Suppressor macrophage treated with lipopolysaccharide for 4 hours (primary cell): ENCODE results near the gene ANKS1B.
A peak's percentile ranks its signal among the peaks of the same experiment; 100 is the strongest.

Source experiments
- DNase-seq: peaks from one replicate; pipeline ENCODE4 v3.0.0-alpha.2; 2020

Gene ANKS1B

GRCh38 chr12:98740751-98741150, 1244.0 kb downstream of the ANKS1B start:
- no peak for DNase-seq

DNA sequence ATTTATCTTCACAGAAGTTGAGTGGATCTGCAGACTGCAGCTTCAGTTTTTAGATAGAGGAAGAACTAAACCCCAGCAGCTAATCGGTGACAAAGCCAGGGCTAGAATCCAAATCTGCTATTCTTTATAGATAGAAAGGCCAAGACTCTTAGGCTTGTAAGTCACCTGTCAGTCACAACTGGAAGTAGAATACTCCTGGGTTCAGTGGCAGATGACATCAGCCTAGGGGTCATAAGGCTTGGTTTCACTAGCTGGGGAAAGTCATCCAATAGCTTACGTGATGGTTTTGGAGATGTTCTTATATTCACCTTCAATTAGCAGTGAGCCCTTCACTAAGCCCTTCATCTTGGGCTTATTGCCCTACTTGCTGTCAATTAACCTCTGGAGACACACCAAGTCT, 1246.2 kb downstream of the ANKS1B start:
- DNase-seq = no peak

GRCh38 chr12:98738002-98738401, 1246.7 kb downstream of the ANKS1B start:
- DNase-seq = no peak

DNA sequence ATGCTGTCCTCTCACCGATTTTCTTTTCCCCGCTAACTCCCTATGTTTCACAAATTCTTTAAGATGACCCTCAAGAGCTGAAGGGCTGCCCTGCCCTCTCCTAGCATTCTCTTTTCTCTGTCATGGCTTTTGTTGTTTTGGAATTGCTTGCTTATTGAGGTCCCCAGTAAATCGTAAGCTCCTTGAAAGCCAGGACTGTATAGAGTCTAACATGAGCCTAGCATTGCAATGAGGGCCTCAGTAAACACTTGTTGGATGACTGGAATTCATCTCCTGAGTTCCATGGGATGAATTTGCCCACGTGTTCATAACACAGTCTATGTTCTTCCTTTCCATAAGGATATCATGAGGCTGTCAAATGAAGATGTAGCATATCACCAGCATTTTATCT, 1247.4 kb downstream of the ANKS1B start:
- DNase-seq = no peak

- DNase-seq = no peak
Observed at GRCh38 chr12:98736352-98737321, 1248.1 kb downstream of the ANKS1B start.

GRCh38 chr12:98735821-98736220, 1248.9 kb downstream of the ANKS1B start:
- DNase-seq = no peak

GRCh38 chr12:98733667-98734350, 1250.9 kb downstream of the ANKS1B start:
- no peak for DNase-seq

GRCh38 chr12:98730412-98730811, 1254.3 kb downstream of the ANKS1B start:
- DNase-seq = no peak

- DNase-seq = peak; percentile 41
Observed at GRCh38 chr12:98727196-98727595, 1257.5 kb downstream of the ANKS1B start.

DNA sequence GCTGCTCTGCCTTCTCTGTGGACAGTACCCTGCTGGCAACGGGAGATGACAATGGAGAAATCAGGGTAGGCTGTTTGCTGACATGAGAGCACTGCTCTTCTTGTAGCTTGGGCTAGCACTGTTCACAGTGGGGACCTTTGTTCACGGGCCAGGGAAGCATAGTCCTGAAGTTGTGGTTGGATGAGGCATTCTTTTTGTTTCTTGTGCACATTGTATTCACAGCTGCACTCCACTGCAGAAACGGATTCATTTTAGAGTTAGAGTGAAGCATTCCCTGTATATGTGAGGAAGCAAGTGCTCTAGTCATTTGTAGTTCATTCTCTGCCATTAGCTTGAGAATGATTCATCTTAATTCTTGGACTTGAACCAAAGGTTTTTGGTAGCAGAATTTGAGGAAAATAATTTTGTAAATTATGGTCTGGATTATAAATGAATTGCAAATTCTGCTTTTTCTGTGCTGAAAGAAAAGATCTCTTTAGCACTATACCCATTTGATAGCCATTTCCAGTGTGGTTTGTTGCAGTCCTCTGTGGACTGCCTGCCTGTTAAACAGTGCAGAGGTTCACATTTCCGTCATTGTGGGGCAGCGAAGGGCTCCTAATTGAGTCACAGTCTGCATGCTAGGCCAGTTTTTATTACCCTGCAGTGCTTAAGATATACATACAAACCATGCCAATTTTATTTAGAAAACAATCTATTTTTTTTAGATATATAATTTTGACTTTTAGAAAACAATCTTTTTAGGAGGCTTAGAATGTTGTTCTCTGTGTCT, 1259.1 kb downstream of the ANKS1B start:
- peak; percentile 41 for DNase-seq

GRCh38 chr12:98724384-98725155, 1260.2 kb downstream of the ANKS1B start:
- no peak for DNase-seq

DNA sequence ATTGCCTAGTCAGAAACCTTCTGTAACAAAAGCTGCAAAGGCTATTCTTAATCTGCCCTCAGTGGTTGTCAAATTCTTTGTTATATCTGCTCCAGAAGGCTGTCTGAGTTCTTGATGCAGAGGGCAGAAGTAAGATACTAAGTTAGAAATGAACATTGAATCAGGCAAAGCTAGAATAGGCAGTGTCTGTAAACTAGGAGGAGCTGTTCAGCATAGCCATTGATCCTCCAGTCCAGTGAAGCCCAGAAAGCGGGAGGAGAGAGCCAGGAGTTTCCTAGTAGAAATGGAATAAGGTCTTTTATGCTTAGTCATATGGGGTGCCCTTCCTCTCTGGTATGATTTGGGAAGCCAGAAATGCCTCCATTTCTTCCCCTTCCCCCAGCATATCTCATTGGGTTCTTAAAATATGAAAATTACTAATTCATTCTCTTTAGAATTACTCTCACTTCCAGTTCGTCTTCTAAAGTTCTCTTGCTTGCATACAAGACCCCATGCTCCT, 1263.5 kb downstream of the ANKS1B start:
- DNase-seq = peak; percentile 15

DNA sequence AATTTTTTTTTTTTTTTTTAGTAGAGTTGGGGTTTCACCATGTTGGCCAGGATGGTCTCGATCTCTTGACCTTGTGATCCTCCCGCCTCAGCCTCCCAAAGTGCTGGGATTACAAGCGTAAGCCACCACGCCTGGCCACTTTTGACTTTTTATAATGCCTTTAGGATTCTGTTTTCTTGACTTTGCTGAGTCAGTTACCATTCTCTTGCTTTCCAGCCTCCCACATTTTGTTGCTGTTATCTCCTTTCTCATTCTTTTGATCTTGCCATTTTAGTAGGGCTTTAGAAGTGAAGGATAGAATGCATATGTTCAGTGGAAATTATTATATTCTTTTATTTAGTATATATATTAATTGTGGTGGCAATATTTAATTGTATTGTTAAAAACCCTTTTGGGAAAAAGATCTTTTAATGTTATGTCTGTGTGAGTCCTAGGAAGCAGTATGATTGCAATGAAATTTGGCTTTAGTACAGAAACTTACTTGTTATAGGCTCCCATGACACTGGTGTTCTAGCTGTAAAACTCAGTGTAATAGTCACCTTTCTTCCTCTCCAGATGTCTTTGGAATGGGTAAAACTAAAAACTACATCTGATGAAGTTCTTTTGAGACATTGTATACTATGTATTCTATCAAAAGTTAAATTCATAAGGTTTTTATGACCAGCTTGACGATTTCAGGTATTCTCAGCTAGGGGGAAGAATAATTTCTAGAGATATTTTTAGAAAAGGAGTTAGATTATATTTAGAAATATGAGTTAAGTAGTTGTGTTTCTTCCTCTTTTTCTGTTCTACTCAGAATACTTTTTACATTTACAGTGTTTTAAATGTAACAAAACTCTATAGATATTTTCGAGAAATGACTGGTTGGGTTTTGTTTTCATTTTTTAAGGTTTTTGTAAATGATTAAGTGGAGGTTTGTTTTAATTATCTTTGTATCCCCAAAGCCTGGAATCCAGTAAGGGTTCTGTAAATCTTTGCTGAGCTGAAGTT, 1264.9 kb downstream of the ANKS1B start:
- no peak for DNase-seq

- no peak for DNase-seq
Observed at GRCh38 chr12:98714426-98714825, 1270.3 kb downstream of the ANKS1B start.

- no peak for DNase-seq
Observed at GRCh38 chr12:98709022-98709421, 1275.7 kb downstream of the ANKS1B start.

- no peak for DNase-seq
Observed at GRCh38 chr12:98701166-98701565, 1283.6 kb downstream of the ANKS1B start.

GRCh38 chr12:98699586-98699985, 1285.2 kb downstream of the ANKS1B start:
- peak; percentile 32 for DNase-seq

- DNase-seq = no peak
Observed at GRCh38 chr12:98698603-98699463, 1285.9 kb downstream of the ANKS1B start.

GRCh38 chr12:98697209-98697608, 1287.5 kb downstream of the ANKS1B start:
- no peak for DNase-seq
